CD4-positive, alpha-beta T cell treated with Interleukin-6 for 4 hours (primary cell): ENCODE data around the gene CTIF.

Source experiments
- DNase-seq: peaks from one replicate; pipeline ENCODE4 v3.0.0-alpha.2; 2020; ENCODE audit warnings: mixed read lengths

The CTIF gene

GRCh38 chr18:48795696-48796095 lies 256.9 kb downstream of the CTIF start:
- DNase-seq: no peak

- no peak for DNase-seq
Measured at GRCh38 chr18:48796491-48797205, 257.8 kb downstream of the CTIF start.

- DNase-seq: no peak
Measured at GRCh38 chr18:48797841-48798255, 259.0 kb downstream of the CTIF start.

- no peak for DNase-seq
Measured at GRCh38 chr18:48798334-48799245, 259.8 kb downstream of the CTIF start.

- no peak for DNase-seq
Measured at GRCh38 chr18:48799724-48800315, 261.0 kb downstream of the CTIF start.

- no peak for DNase-seq
Measured at GRCh38 chr18:48800466-48800865, 261.6 kb downstream of the CTIF start.

GRCh38 chr18:48800876-48801727 lies 262.3 kb downstream of the CTIF start:
- DNase-seq: no peak

- no peak for DNase-seq
Measured at GRCh38 chr18:48801728-48802542, 263.1 kb downstream of the CTIF start.

GRCh38 chr18:48802543-48803290 lies 263.9 kb downstream of the CTIF start:
- no peak for DNase-seq

- no peak for DNase-seq
Measured at GRCh38 chr18:48803518-48803917, 264.7 kb downstream of the CTIF start.

GRCh38 chr18:48803951-48804855 lies 265.4 kb downstream of the CTIF start:
- DNase-seq: no peak

GRCh38 chr18:48804856-48805610 lies 266.2 kb downstream of the CTIF start:
- DNase-seq: no peak

GRCh38 chr18:48805826-48806535 lies 267.1 kb downstream of the CTIF start:
- no peak for DNase-seq

GRCh38 chr18:48806551-48807261 lies 267.9 kb downstream of the CTIF start:
- DNase-seq: no peak

- no peak for DNase-seq
Measured at GRCh38 chr18:48808476-48808875, 269.6 kb downstream of the CTIF start.

- no peak for DNase-seq
Measured at GRCh38 chr18:48809365-48809764, 270.5 kb downstream of the CTIF start.

- no peak for DNase-seq
Measured at GRCh38 chr18:48810805-48811204, 272.0 kb downstream of the CTIF start.

GRCh38 chr18:48811401-48811800 lies 272.6 kb downstream of the CTIF start:
- no peak for DNase-seq
